Measurements from ENCODE around the gene GOLT1A.
"Not testable (repeated sequence)": the region's sequence is repeated elsewhere in the genome, so short reads cannot be mapped to it uniquely, and the experiment has no call there.

Gene GOLT1A

GRCh38 chr1:204246876-204247275 lies 33.1 kb upstream of the GOLT1A start:
- DNase-seq = no peak

GRCh38 chr1:204242920-204243319 lies 29.1 kb upstream of the GOLT1A start:
- no peak for DNase-seq

- no peak for DNase-seq
Observed at GRCh38 chr1:204241914-204242313, 28.1 kb upstream of the GOLT1A start.

GRCh38 chr1:204241050-204241449 lies 27.3 kb upstream of the GOLT1A start:
- DNase-seq = no peak

GRCh38 chr1:204240233-204240632 lies 26.4 kb upstream of the GOLT1A start:
- DNase-seq = no peak

- not testable (repeated sequence) for DNase-seq
Observed at GRCh38 chr1:204239401-204239800, 25.6 kb upstream of the GOLT1A start.

- DNase-seq = not testable (repeated sequence)
Observed at GRCh38 chr1:204238520-204238919, 24.7 kb upstream of the GOLT1A start.

- DNase-seq = not testable (repeated sequence)
Observed at GRCh38 chr1:204237515-204237914, 23.7 kb upstream of the GOLT1A start.

GRCh38 chr1:204232526-204232925 lies 18.7 kb upstream of the GOLT1A start:
- no peak for DNase-seq

- DNase-seq = no peak
Observed at GRCh38 chr1:204230211-204230610, 16.4 kb upstream of the GOLT1A start.

GRCh38 chr1:204228896-204229295 lies 15.1 kb upstream of the GOLT1A start:
- no peak for DNase-seq

- no peak for DNase-seq
Observed at GRCh38 chr1:204227996-204228785, 14.4 kb upstream of the GOLT1A start.

- no peak for DNase-seq
Observed at GRCh38 chr1:204227351-204227750, 13.6 kb upstream of the GOLT1A start.

GRCh38 chr1:204225841-204226735 lies 12.3 kb upstream of the GOLT1A start:
- DNase-seq = no peak

GRCh38 chr1:204224655-204225054 lies 10.9 kb upstream of the GOLT1A start:
- DNase-seq = no peak

GRCh38 chr1:204223129-204223860 lies 9.5 kb upstream of the GOLT1A start:
- DNase-seq = no peak

- no peak for DNase-seq
Observed at GRCh38 chr1:204222764-204223055, 8.9 kb upstream of the GOLT1A start.

- DNase-seq = no peak
Observed at GRCh38 chr1:204222006-204222763, 8.4 kb upstream of the GOLT1A start.

GRCh38 chr1:204221271-204221670 lies 7.5 kb upstream of the GOLT1A start:
- no peak for DNase-seq

GRCh38 chr1:204219971-204220616 lies 6.3 kb upstream of the GOLT1A start:
- DNase-seq = no peak

- DNase-seq = no peak
Observed at GRCh38 chr1:204218552-204218951, 4.8 kb upstream of the GOLT1A start.

- DNase-seq = no peak
Observed at GRCh38 chr1:204217648-204218000, 3.8 kb upstream of the GOLT1A start.
